ENCODE data around the gene NPY1R.

NPY1R gene

DNA sequence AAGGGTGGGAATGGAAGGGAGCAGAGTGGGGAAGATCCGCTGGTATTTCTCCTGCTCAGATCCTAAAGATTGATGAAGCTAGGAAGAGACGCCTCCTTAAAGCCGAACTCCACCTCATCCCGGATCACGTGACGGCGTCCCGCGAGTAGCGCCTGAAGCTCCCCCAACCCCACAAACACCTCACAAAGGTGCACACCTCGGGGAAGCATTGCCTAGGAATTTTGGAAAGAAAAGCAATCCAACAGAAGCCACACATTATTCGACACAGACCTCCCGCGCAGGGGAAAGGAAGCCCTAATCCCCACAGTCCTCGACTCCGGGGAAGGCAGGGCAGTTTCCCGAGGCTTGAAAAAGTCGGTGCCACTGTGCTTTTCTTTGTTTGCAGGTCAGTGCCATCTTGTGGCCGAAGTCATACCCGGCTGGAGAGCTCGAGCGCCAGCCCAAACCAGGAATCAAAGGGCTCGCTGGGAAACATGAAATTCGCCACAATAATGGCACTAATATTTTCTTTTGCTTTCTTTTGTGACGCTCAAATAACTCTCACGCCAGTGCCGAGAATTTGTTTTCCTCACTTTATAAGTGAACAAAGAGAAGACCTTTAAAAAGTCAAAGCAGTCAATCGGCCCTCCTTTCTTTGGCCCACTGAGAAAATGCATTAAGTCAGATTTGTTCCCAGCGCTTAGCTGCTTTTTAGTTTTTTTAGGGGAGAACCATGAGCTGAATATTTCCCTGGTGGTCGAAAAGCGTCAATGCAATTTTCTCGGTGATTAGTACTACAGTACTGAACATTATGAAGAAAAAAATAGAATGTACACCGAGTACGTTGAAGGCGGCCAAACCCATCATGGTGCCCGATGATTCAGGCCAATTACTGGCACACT is at the start of gene NPY1R:
Gene NPY1R, minus strand, starts transcription at position 71 of the 881 bp plus-strand sequence. CDS start 6,042 bp downstream, outside the sequence.
- DNase-seq (ENCODE audit: low read depth) = peak; percentile 4

DNA sequence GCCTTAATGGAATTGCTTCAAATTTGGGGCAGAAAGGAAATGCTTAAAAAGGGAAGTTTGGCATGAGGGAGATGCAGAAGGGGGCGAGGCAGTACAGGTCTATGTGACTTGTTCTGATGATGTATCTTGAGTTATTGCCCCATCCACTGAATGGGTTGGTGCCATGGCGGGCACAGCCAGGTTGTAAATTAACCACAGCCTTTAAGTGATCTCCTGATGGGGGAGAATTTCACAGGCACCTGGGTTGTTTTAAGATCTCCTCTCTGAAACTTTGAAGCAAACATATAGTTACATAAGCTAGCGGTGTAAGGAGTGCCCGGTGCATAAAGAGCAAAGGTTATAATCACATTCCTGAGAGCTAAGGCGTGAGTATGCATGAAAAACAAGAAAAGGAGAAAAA is 48.3 kb upstream of the NPY1R start:
- no peak for DNase-seq (ENCODE audit: low read depth)

DNA sequence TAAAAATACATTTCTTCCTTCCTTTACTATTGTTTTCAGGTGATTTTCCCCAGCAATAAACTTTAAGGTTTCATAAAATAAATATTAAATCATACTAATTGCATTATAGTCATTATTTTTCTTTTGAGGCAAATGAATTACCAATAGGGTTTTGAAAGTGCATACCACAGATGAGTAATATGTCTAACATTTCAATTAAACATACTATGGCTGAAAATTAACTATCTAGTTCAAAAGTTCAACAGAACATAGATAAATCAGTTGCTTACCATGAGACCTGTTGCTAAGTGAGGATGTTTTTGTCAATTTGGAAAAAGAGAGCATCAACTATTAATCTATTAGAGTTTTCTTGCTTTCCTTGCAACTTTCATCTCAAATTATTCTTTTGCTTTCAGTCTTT is 46.3 kb upstream of the NPY1R start:
- DNase-seq (ENCODE audit: low read depth) = no peak

- no peak for DNase-seq (ENCODE audit: low read depth)
Measured at GRCh38 chr4:163372029-163372428, 39.6 kb upstream of the NPY1R start.

DNA sequence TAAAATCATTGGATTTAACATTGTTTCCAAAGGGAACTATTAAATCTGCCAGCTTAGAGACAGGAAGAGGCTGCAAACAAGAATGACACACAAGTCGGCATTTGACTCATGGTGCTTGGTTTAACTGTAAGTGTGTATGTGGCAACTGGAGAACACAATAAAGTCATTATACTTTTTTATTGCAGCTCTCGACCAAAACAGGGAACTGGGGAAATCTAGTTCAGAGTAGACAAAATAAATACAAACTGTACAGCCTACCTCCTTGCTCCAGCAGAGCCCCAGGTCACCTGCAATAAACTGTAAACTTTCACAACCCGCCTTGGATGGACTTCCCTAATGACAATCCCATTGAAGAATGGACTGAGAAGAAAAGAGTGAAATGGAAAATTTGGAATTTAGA is 35.3 kb upstream of the NPY1R start:
- DNase-seq (ENCODE audit: low read depth) = no peak

DNA sequence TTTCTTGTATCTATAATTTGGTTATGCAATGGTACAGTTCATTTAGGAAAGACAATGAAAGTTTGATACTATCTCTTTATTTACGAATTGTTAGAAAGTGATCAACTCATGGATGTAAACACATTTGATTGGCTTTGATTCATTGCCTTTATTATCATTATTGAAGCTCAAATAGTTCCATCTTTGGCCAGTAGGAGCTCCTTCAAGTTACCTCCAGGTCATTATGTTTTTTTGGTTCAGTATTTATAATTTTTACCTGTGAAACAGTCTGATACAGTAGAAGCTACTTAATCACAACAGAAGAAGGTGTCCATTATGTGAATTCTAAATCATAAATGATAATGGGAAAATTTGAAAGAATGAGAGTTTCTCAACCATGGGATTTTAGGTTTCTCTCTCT is 23.7 kb upstream of the NPY1R start:
- no peak for DNase-seq (ENCODE audit: low read depth)

- DNase-seq (ENCODE audit: low read depth) = no peak
Measured at GRCh38 chr4:163353054-163353453, 20.7 kb upstream of the NPY1R start.

DNA sequence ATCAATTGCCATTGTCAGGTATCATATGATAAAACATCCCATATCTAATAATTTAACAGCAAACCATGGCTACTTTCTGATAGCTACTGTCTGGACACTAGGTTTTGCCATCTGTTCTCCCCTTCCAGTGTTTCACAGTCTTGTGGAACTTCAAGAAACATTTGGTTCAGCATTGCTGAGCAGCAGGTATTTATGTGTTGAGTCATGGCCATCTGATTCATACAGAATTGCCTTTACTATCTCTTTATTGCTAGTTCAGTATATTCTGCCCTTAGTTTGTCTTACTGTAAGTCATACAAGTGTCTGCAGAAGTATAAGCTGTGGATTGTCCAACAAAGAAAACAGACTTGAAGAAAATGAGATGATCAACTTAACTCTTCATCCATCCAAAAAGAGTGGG is 18.3 kb upstream of the NPY1R start:
- DNase-seq (ENCODE audit: low read depth) = no peak

GRCh38 chr4:163344147-163345125 is 12.0 kb upstream of the NPY1R start:
- no peak for DNase-seq (ENCODE audit: low read depth)

DNA sequence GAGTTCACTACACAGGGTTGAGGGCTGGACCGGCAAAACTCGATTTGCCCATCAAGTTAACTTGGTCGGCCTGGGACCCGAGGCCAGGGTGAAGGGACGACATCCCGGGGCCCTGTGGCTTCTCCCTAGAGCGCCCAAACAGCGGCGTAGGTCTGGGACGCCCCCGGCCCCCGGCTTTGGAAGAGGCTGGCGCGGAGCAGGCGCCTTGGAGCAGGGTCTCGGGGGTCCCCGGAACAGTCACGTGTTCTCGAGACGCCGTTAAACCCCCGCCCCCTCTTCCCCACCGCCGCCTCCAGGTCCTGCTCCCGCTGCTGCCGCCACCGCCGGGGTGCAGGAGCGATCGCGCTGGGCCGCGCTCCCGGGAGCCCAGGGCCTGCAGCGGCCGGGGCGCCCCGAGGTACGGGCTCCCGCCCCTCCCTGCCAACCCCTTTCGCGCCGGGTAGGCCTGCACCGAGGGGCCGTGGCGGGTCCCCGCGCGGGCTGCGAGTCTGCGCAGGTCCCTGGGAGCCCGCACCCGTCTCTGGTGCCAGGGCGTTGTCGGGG is 11.3 kb upstream of the NPY1R start, which contains the start of gene NPY5R:
Gene NPY5R, plus strand, starts transcription at position 289 of the 543 bp plus-strand sequence. CDS start 6,382 bp downstream, outside the sequence.
- DNase-seq (ENCODE audit: low read depth) = no peak

GRCh38 chr4:163335384-163335783 is 3.0 kb upstream of the NPY1R start:
- DNase-seq (ENCODE audit: low read depth) = no peak

- no peak for DNase-seq (ENCODE audit: low read depth)
Measured at GRCh38 chr4:163331629-163332376, 593 bp downstream of the NPY1R start.

GRCh38 chr4:163330916-163331628 is 1.3 kb downstream of the NPY1R start:
- DNase-seq (ENCODE audit: low read depth) = no peak

DNA sequence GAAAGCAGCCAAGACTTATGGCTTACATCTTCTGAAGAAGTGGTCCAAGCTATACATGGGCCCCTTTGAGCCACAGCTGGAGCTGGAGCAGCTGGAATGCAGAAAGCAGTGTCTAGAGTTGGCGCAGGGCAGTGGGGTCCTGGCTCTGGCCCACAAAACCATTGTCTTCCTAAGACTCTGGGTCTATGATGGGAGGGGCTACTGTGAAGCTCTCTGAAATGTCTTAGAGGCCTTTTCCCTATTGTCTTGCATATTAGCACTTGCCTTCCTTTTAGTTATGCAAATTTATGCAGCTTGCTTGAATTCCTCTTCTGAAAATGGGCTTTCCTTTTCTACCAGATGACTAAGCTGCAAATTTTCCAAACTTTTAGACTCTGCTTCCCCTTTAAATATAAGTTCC is 15.3 kb downstream of the NPY1R start:
- no peak for DNase-seq (ENCODE audit: low read depth)

DNA sequence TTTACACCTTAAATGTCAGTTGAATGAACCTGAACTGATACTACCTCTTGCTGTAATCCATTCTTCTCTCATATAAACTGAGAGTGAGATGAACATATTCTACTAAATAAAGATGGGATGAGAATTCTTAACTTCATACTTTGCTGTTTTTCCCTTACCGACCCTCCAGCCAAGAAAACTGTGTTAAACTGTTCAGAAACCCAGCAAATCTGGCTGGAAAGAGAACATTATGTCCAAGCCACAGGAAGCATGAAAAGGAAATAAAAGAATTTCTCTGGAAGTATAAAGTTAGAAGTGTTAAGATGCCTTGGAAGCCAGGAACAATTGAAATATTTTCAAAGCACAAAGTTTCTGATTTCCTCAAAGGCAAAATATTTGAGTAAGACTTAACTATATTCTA is 22.9 kb downstream of the NPY1R start:
- no peak for DNase-seq (ENCODE audit: low read depth)

GRCh38 chr4:163303069-163303468 is 29.3 kb downstream of the NPY1R start:
- DNase-seq (ENCODE audit: low read depth) = no peak

DNA sequence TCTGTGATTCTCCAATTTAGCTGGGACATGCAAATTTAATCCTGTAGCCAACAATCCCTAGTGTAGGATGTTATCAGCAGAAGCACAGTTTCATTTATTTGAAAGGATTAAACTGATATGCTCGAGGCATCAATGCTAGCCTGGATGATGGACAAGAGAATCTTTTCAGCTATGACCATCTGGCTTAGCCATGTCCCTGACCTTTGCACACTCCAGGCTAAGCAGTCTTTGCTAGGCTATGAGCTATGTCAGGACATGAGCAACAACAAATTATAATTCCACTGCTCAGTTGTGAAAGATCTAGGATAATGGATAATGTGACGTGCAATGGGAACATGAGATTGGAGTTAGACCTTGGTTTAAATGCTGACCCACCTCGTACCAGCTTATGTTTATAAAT is 32.0 kb downstream of the NPY1R start:
- DNase-seq (ENCODE audit: low read depth) = no peak

DNA sequence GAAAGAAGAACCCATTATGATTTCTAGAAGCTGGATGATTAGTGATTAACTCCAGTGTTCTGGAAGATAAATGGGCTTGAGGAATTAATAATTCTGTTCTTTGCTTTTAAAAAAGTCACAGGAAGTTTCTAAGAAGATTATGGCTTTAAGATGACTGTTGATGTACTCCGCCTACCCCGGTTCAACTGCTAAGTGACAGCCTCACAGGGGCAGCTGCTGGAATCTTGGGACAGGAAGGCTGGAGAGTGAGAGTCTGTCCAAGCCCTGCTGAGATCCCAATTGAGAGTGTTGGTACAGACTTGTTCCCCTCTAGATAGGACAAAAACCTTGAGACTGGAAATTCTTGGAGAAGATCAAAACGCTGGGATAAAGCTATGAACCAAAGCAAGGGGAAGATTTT is 37.3 kb downstream of the NPY1R start:
- DNase-seq (ENCODE audit: low read depth) = no peak

GRCh38 chr4:163284304-163284703 is 48.1 kb downstream of the NPY1R start:
- DNase-seq (ENCODE audit: low read depth) = no peak

- no peak for DNase-seq (ENCODE audit: low read depth)
Measured at GRCh38 chr4:163280703-163281519, 51.5 kb downstream of the NPY1R start.
